ENCODE data around the gene CYTH2.

DNA sequence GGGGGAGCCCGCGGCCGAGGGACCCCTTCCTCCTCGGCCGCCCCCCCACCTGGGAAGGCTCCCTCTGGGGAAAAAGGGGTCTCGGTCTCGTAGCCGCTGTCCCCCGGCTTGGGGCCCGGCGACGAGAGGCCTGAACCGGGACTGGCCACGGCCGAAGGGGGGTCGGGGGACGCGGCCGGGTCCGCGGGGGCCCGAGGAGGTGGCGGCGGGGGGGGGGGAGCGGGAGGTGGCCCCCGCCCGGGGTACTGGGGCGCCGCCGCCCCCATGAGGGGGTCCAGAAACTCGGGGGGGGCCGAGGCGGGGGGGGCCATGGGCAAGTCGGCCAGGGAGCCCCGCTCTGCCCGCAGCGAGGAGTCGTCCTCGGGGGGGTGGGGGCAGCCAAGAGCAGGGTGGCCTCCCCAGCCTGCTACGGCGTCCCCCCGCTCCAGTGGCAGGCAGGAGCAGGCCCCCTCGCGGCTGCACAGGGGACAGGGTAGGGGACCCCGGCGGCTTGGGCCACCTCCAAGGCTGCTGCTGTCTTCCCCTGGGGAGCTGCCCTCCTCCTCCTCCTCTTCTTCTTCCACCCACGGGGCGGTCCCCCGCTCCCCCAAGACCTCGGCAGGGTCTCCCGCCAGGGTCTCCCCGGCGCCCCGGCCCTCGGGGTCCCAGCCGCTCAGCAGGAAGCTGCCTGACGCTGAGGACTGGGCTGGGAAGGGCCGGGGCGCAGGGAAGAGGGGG, 29.6 kb downstream of the CYTH2 start:
- TF ChIP-seq CREB1 (CRISPR knock-in tag; IDR thresholded peaks at IDR 0.05; ENCODE audit: low read depth) = no peak
- TF ChIP-seq, protein P1, sequence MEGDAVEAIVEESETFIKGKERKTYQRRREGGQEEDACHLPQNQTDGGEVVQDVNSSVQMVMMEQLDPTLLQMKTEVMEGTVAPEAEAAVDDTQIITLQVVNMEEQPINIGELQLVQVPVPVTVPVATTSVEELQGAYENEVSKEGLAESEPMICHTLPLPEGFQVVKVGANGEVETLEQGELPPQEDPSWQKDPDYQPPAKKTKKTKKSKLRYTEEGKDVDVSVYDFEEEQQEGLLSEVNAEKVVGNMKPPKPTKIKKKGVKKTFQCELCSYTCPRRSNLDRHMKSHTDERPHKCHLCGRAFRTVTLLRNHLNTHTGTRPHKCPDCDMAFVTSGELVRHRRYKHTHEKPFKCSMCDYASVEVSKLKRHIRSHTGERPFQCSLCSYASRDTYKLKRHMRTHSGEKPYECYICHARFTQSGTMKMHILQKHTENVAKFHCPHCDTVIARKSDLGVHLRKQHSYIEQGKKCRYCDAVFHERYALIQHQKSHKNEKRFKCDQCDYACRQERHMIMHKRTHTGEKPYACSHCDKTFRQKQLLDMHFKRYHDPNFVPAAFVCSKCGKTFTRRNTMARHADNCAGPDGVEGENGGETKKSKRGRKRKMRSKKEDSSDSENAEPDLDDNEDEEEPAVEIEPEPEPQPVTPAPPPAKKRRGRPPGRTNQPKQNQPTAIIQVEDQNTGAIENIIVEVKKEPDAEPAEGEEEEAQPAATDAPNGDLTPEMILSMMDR (conservative IDR thresholded peaks at IDR 0.05; ENCODE audit: low read depth in 2 of 2) = 0 out of 4 replicates have a peak, but pooled peaks of 1 of the 2 experiments have one; percentile 7

Data from GM23338 (cell line).